BLaER1 (cell line): Measurements from ENCODE around the gene RNH1.
"Not testable (repeated sequence)": the region's sequence is repeated elsewhere in the genome, so short reads cannot be mapped to it uniquely, and the experiment has no call there.

Experiments
- H3K27ac ChIP-seq: shearing (Covaris generic); formaldehyde crosslinking; 2 replicates; pipeline ENCODE4 v1.8.1; 2022
- H3K27me3 ChIP-seq: shearing (Covaris generic); formaldehyde crosslinking; 2 replicates; pipeline ENCODE4 v1.8.1; 2022
- H3K36me3 ChIP-seq: shearing (Covaris generic); formaldehyde crosslinking; 2 replicates; pipeline ENCODE4 v1.8.1; 2022
- H3K4me1 ChIP-seq: shearing (Covaris generic); formaldehyde crosslinking; 2 replicates; pipeline ENCODE4 v1.8.1; 2022
- H3K4me2 ChIP-seq: shearing (Covaris generic); formaldehyde crosslinking; 2 replicates; pipeline ENCODE4 v1.8.1; 2022
- H3K4me3 ChIP-seq: shearing (Covaris generic); formaldehyde crosslinking; 2 replicates; pipeline ENCODE4 v1.8.1; 2022
- H3K9ac ChIP-seq: shearing (Covaris generic); formaldehyde crosslinking; 2 replicates; pipeline ENCODE4 v1.8.1; 2022
- H3K9me3 ChIP-seq: shearing (Covaris generic); formaldehyde crosslinking; 2 replicates; pipeline ENCODE4 v1.8.1; 2022
- H4K20me1 ChIP-seq: shearing (Covaris generic); formaldehyde crosslinking; 2 replicates; pipeline ENCODE4 v1.8.1; 2022
- Cebpa-rat ChIP-seq: shearing (Covaris generic); IDR thresholded peaks from 2 replicates; pipeline ENCODE4 v1.8.1; 2022

The RNH1 gene

GRCh38 chr11:469684-470560 is 37.1 kb downstream of the RNH1 start:
- Histone ChIP-seq H3K4me1 (peaks cover 14% of the 10 kb centered on the region), H3K9me3 (no peaks in the 10 kb centered on the region), H4K20me1 (peaks cover 79% of the 10 kb centered on the region), H3K27me3 (no peaks in the 10 kb centered on the region), H3K4me2 (no peak overlapping the region), H3K4me3 (no peak overlapping the region), H3K27ac (no peak overlapping the region), H3K9ac (0 out of 2 replicates have a peak overlapping the region, but pooled peaks have one; percentile 38), H3K36me3 (peaks cover 73% of the 10 kb centered on the region)
- no peak for TF ChIP-seq Cebpa-rat

GRCh38 chr11:469026-469683 is 37.9 kb downstream of the RNH1 start:
- H3K4me2 ChIP-seq, H3K4me3 ChIP-seq, H3K27me3 ChIP-seq, H3K27ac ChIP-seq, H3K9me3 ChIP-seq: not testable (repeated sequence)
- peaks cover 14% of the 10 kb centered on the region for H3K4me1 ChIP-seq
- H3K36me3 ChIP-seq = peaks cover 75% of the 10 kb centered on the region
- H4K20me1 ChIP-seq = peaks cover 85% of the 10 kb centered on the region
- H3K9ac ChIP-seq = 0 out of 2 replicates have a peak overlapping the region, but pooled peaks have one; percentile 38

GRCh38 chr11:468493-468892 is 38.5 kb downstream of the RNH1 start:
- peaks cover 83% of the 10 kb centered on the region for H4K20me1 ChIP-seq
- H3K9ac ChIP-seq = no peak overlapping the region
- no peak overlapping the region for H3K4me2 ChIP-seq
- peaks cover 14% of the 10 kb centered on the region for H3K4me1 ChIP-seq
- no peak overlapping the region for H3K4me3 ChIP-seq
- no peak overlapping the region for H3K27ac ChIP-seq
- H3K27me3 ChIP-seq = no peaks in the 10 kb centered on the region
- peaks cover 76% of the 10 kb centered on the region for H3K36me3 ChIP-seq
- H3K9me3 ChIP-seq = no peaks in the 10 kb centered on the region
- TF ChIP-seq Cebpa-rat = no peak

- H3K27ac ChIP-seq = no peak overlapping the region
- no peak overlapping the region for H3K9ac ChIP-seq
Measured at GRCh38 chr11:468036-468435, 39.0 kb downstream of the RNH1 start.

GRCh38 chr11:465896-466530 is 41.0 kb downstream of the RNH1 start:
- Histone ChIP-seq H3K4me2 (no peak overlapping the region), H3K9ac (no peak overlapping the region), H3K27me3 (no peaks in the 10 kb centered on the region), H3K27ac (no peak overlapping the region), H3K36me3 (peaks cover 76% of the 10 kb centered on the region), H3K4me1 (peaks cover 14% of the 10 kb centered on the region), H3K9me3 (no peaks in the 10 kb centered on the region), H4K20me1 (peaks cover 77% of the 10 kb centered on the region), H3K4me3 (no peak overlapping the region)
- no peak for TF ChIP-seq Cebpa-rat

More at GRCh38 chr11:468036-468435, 39.0 kb downstream of the RNH1 start:
- Histone ChIP-seq H3K36me3 (peaks cover 73% of the 10 kb centered on the region), H3K9me3 (no peaks in the 10 kb centered on the region), H3K4me3 (no peak overlapping the region), H3K4me1 (peaks cover 14% of the 10 kb centered on the region), H3K4me2 (no peak overlapping the region), H4K20me1 (peaks cover 78% of the 10 kb centered on the region), H3K27me3 (no peaks in the 10 kb centered on the region)
- no peak for TF ChIP-seq Cebpa-rat

- Histone ChIP-seq H3K36me3 (peaks cover 82% of the 10 kb centered on the region), H3K9ac (no peak overlapping the region), H3K9me3 (no peaks in the 10 kb centered on the region), H3K4me1 (peaks cover 14% of the 10 kb centered on the region), H3K4me2 (no peak overlapping the region), H4K20me1 (peaks cover 83% of the 10 kb centered on the region), H3K27me3 (no peaks in the 10 kb centered on the region), H3K27ac (no peak overlapping the region), H3K4me3 (no peak overlapping the region)
- TF ChIP-seq Cebpa-rat = no peak
Measured at GRCh38 chr11:464316-464715, 42.7 kb downstream of the RNH1 start.

- Histone ChIP-seq H4K20me1 (peaks cover 86% of the 10 kb centered on the region), H3K4me1 (peaks cover 22% of the 10 kb centered on the region), H3K27ac (no peak overlapping the region), H3K9me3 (no peaks in the 10 kb centered on the region), H3K9ac (no peak overlapping the region), H3K4me3 (no peak overlapping the region), H3K36me3 (peaks cover 85% of the 10 kb centered on the region), H3K4me2 (no peak overlapping the region), H3K27me3 (no peaks in the 10 kb centered on the region)
- TF ChIP-seq Cebpa-rat = no peak
Measured at GRCh38 chr11:462107-462890, 44.7 kb downstream of the RNH1 start.

GRCh38 chr11:461626-462025 is 45.4 kb downstream of the RNH1 start:
- H3K9me3 ChIP-seq = no peaks in the 10 kb centered on the region
- peaks cover 24% of the 10 kb centered on the region for H3K4me1 ChIP-seq
- peaks cover 87% of the 10 kb centered on the region for H4K20me1 ChIP-seq
- H3K27ac ChIP-seq = no peak overlapping the region
- no peaks in the 10 kb centered on the region for H3K27me3 ChIP-seq
- peaks cover 85% of the 10 kb centered on the region for H3K36me3 ChIP-seq
- no peak overlapping the region for H3K9ac ChIP-seq
- TF ChIP-seq Cebpa-rat = no peak
- no peak overlapping the region for H3K4me2 ChIP-seq
- no peak overlapping the region for H3K4me3 ChIP-seq
